GM19240 (cell line): Measurements from ENCODE around the gene PLXNA4.

Source experiments
- DNase-seq: peaks from one replicate; pipeline ENCODE4 v3.0.0; 2011; ENCODE audit warnings: low spot score; ENCODE audit not compliant: insufficient read length

Gene PLXNA4

DNA sequence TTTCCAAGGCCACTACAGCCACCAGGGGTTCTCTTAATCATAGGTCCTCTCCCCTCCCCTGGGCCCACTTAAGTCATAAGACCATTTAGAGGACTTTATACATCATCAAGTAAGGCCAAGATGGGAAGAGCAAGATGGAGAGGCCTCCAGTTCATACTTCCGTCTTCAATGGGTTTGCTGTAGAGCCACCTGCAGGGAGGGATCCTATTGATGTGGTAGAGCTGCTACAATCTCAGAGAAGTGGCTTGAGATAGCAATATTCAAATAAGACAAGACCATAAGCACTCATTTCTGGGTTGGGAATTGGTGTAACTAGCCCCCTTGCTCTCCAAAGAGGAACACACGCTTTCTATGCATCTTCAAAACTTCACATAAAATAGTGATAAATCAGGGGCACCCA, 214.2 kb downstream of the PLXNA4 start:
- no peak for DNase-seq

DNA sequence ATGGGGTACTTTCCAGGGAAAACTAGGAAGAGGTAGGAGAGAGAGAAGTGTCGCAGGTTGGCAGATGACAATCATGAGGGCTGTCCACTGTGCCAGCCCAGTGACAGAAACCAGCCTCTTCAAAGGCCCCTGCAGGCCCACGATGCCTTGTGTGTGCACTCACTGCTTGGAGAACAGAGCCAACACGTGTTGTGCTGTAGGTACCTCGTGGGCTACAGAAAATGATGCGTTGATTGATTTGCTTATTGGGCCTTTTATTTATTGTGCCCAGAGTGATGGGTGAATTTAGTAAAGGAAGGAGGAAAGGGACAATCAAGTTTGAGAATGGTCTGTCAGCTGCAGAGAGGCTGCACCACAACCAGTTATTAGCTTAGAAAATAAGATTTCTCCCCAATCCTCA, 215.1 kb downstream of the PLXNA4 start:
- DNase-seq = no peak

DNA sequence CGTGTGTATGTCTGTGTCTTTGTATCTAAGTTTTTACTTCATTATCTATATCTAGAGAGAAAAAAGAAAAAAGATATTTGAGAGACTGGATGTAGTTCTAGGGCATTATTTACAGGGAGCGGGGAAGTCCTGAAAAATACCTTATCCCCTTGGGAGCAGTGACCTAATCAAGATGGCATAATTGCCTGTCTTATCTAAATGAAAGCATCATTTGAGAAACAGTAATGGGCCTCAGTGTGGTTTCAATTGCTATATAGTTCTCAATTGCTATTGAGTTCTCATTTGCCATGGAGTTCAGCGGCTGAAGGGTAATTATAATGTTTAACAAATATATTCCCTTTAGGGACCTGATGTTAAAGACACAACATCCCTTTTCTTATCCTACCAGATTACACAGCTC, 216.5 kb downstream of the PLXNA4 start:
- no peak for DNase-seq

DNA sequence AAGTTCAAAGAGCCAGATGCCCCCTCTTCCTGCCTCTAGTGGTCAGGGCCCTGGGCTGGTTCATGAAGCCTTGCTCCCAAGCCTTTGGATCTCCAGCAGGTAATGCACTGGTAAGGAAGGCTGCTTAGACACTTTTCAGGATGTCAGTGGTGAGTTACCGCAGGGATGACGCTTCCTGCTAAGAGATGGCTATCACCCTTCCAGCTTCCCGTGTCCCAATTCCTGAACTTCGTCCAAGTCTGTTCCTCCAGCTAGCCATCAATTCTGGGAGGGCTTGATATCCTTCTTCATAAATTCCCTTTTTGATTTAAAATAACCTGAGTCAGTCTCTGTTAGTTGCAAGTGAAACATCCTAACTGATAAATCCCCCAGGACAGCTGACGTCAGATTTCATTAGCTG, 221.2 kb downstream of the PLXNA4 start:
- no peak for DNase-seq

DNA sequence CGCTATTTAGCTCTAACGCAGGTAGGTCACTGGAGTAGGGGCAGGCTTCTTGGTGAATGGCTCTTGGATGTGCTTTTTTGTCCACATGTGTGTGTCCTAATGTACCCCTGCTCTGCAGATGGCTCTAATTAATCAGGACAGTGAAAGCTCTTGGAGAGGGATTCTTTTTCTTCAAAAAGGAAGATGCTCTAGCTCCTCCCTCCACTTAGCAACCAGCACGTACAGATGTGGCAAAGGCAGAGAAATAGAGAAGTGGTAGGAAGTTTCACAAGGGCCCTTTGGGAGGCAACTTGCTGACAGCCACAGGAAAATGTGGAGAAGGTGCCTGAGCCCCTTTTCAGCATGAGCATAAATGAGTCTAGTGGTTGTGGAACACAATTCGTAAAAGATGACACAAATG, 221.7 kb downstream of the PLXNA4 start:
- DNase-seq = no peak

DNA sequence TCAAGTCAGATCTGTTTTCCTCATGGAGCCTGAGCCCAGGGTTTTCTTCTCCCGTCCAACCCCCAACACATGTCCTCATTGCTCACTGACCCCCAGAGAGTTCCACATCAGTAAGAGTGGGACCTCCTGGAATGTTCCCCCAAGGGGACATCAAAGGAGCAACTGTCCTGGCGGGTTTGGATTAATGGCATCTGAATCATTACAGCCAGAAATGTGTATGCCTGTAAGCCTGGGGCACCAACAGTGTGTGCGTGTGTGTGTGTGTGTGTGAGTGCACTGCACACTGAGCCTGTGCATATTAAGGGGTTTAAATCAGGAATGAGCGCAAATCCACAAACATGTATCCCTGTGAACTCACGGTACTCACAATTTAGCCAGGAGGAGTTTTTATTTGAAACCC, 222.3 kb downstream of the PLXNA4 start:
- DNase-seq = no peak

DNA sequence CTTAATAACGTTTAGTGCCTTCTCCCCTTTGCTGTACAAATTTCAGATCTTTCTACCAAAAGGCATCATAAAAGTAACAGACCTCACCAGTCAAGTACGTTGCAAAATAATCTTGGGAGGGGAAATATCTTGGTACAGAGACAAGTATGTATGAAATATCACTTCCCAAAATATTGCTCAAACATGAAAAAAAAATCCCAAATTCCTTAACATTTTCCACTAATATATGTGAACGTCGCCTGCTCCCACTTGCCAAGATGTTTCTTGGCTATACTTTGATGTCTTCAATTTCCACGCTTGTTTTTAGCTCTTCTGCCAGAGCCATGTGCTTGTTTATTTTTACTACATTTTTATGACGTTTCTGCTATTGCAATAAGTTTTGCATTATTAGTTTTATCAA, 223.5 kb downstream of the PLXNA4 start:
- no peak for DNase-seq

DNA sequence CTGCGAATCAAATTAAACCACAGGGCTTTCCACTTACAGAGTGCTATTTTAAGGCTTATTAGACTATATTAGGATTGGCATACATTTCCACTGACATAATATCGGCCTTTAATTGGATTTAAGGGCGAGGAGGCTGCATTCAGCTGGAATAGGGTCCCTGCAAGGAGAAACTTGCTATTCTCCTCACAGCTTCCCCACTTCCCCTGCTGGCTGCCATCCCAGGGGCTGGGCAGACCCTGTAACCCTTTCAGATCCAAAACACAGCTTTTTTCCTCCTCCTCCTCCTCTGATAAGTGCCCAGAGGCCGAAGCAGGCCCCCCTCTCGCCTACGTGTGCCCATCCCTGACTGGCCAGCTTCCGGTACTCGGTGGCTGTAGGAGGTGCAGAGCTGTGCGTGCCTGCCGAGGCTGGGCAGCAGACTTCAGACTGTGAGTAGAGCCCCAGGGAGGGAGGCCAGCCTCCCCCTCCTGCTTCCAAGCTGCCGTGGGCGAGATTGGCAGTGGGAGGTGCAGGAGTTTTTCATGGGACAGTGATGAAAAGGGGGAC, 224.2 kb downstream of the PLXNA4 start:
- DNase-seq = no peak

DNA sequence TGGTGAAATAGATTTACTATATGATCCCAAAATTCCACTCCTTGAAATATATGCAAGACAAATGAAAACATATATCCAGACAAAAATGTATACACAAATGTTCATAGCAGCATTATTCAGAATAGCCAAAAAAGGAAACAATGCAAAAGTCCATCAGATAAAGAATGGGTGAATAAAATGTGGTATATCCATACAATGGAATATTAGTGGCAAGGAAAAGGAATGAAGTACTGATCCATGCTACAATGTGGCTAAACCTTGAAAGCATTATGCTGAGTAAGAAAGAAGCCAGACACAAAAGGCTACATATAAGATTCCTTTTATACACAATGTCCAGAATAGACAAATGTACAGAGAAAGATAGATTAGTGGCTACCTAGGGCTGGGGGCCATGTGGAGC, 225.5 kb downstream of the PLXNA4 start:
- no peak for DNase-seq

DNA sequence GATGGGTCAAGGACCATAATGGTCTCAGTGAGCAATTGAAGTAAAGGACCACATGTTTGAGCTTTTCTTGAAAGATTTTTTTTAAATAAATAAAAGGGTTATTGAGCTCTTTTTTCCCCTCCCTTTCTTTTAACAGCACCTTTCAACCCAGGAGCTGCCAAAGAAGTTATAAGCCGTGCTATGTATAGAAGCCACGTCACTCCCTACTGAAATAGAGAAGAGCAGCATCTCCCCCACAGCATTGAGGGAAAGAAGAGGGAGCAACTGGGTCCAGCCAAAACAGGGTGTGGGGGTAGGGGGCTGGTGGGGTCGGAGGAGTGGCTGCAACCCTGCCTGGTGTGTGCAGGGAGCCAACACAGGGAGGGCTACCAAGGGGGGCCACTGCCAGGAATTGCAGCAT, 227.2 kb downstream of the PLXNA4 start:
- DNase-seq = no peak

DNA sequence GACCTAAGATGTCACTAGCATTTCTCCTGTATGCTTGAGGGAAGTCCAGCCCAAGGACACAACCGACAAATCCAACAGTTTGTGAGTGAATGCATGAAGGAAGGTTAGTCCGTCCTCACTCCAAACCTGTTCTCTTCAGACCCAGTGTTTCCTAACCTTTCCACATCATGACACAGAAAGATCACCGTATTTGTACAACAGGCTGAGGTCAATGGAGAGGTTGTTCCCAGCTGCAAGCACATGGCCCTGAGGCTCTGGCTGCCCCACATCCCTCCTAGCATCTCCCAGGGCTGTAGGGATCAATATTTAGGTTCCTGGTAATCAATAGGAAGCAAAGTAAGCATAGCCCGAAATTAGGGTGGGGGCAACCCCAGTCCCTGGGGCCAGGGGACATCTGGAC, 227.9 kb downstream of the PLXNA4 start:
- no peak for DNase-seq

DNA sequence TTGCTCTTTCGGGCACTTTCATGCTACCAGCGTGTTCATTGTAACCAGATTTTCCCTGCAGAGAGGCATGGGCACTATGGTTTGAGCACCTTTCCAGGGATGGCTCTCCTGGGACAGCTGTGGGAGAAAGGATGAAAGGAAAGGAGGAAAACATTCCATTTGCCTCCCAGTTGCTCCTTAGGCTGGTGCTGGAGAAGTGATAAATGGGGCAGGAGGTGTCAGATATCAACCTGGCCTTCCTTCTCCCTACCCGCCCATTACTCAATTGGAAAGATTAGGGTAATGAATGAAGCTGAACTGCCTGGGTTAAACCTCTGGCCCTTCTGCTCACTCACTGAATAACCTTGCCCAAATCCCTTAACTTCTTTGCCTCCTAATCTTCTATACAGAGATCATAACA, 228.4 kb downstream of the PLXNA4 start:
- DNase-seq = no peak

DNA sequence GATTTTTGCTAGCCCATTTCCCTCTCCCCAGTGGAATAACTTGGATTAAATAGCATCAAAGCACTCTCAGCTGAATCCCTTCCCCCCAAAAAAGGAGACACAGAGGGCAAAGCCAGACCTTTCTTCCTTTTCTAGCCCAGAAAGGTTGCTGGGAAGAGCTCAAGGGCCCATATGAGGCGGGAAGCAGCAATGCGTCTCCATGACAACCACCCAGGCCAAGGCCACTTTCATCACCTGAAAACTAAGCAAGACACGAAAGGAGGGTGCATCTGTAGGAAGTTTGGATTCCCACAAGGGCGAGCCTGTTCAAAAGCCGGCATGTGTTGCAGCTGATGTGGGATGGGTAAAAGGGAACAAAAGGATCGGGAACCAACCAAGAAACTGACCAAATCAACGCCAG, 229.1 kb downstream of the PLXNA4 start:
- DNase-seq = no peak

DNA sequence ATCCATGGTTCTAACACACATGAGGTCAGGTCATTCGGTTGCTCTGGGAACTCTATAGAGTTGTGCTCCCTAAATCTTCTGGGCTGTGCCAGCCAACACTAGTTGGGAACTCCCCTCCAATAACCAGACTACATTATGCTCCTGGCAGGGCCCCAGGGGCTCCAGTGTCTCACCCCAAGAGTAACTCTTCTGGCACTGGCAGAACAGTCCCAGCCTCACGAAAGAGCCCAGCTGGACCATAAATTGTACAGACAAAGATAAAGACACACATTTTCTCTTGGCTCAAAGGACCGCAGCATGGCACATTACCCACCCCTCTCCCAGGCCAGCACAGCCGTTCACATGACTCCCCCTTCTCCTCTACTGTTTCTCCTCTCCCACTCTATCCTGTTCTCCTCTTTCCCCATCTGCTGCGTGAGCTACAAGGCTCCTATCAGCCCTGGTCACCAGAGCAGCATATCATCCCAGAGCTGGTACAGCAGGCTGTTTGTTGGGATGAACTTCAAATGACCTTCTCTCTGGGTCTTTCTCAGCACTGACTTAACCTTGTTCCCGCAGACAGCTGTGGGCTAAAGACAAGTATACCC, 230.6 kb downstream of the PLXNA4 start:
- no peak for DNase-seq

DNA sequence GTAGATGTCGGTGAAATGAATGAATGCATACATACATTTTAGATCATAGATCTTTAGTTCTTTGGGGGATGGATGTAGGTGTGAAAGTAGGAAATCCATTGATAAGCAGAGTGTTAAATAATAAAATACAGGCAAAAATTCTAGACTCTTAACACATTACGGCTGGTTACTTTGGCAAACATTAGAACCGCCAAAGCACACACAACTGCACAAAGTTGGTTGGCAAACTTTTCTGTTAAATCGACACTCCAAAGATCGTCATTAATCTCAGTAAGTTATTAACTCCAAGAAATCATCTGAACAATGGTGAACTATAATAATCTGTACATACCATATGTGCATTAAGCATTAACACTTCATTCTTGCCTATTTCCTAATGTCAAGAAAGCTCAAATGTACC, 231.2 kb downstream of the PLXNA4 start:
- no peak for DNase-seq

DNA sequence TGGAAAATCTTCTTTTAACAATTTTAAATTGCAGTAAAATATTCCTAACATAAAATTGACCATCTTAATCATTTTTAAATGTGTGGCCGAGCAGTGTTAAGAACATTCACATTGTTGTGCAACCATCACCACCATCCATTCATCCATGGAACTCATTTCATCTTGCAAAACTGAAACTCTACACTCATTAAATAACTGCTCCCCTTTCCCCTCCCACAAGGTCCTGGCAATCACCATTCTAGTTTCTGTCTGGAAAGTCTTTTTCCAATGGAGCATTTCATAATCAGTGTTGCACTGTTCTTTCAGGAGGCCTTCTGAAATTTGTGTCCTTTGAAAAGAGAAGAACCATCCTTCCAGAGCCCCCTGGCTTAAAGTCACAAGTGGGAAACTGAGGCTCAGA, 233.1 kb downstream of the PLXNA4 start:
- no peak for DNase-seq

DNA sequence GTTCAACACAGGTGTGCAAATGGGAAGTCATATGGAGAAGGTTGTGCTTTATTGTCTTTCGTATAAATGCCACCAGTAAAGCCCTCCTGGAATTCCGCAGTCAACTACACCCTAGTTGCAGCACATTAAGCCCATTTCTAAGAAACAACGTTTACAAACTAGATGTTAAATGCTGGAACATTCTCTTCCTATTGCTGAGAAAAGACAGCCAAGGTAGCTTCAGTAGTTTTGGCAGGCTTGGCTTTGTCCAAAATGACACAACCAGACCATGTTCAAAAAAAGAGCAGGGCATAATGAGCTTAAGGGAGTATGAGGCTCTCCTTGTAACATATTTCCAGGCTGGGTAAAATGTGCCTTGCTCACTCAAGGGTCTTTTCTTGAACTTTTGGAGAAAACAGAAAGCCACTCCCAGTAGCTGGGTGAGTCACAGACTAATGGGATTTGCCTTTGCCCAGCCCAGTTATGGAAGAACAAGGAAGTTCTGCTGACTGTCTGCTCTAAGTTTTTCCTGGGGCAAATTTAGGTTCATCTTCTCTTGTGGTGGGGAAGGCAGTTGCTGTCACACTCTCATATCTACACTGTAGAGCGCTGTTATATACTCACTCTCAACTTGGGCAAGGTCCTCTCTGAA, 238.7 kb downstream of the PLXNA4 start:
- DNase-seq = no peak

DNA sequence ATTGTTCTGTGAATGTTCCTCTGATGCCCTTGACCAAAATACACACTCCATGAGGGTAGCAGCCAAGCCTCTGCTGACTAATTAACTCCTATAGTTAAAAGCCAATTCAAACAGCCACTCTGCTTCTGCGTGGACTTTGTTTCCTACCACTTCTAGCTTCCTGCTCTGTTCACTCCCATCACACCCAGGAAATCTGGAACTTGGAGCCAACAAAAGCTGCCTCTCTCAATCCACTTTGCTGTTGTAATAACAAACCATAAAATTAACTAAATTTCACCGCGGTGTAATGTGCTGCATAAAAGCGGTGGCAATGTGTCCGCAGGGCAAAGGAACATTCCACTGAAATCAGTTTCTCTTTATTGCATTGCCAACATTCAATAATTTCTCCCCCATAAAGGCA, 239.5 kb downstream of the PLXNA4 start:
- DNase-seq = no peak

DNA sequence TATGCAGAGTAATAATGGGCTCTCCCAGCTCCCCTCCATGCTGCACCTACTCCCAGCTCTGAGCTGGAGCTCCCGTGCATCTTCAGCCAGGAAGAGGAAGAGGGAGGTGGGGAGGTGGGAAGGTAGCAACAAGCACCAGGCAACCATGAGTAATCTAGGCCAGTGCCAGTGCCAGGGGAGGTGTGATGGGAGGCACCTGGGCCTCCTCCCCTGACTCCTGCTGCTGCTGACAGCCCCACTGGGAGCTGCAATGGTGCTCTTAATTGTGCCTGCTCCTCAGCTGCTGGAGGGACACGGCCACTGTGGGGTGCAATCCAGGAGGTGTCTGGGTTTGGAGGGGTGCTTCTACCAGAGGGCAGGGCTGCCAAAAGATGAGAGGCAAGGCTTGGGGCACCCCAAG, 243.0 kb downstream of the PLXNA4 start:
- no peak for DNase-seq

DNA sequence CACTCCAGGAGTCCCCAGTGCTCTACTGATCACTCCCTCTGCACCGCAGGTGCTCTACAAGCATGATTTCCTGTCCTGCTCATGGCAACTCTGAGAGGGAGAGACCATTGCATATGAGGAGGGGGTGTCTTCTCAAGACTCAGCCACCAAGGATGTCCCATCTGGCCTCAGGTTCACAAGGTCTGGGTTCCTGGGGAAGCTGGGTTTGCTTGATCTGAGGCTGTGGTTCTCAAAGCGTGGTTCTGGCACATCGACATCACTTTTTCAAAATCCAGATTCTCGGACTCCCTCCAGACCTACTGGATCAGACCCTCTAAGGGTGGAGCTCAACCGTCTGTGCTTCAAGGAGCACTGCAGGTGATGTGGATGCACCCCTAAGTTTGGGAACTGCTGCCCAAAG, 247.5 kb downstream of the PLXNA4 start:
- DNase-seq = no peak

DNA sequence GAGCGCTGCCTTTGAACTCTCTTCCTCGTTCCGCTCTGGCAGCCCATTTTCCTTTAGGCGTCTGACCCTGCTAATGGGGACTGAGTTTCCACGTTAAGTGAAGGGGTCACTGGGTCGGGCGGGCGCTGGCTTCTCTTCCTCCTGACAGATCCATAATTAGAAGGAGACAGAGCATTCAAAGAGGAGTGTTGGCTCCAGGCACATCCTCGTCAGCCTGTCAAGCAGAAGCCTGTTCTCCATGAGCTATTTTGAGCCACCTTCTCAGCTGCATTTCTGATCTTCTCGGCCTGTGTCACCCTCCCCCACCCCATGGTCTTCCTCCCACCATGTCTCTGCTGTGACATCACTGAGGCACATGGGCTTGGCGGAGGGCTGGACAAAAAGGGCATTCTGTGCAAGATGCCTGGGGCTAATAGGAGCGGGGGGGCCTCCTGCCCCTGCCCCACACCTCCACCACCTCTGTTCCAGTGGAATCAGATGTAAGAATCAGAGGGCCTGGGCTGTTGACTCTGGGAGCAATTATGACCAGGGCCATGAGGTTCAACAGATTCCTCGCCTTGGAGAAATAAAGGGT, 248.1 kb downstream of the PLXNA4 start:
- no peak for DNase-seq

DNA sequence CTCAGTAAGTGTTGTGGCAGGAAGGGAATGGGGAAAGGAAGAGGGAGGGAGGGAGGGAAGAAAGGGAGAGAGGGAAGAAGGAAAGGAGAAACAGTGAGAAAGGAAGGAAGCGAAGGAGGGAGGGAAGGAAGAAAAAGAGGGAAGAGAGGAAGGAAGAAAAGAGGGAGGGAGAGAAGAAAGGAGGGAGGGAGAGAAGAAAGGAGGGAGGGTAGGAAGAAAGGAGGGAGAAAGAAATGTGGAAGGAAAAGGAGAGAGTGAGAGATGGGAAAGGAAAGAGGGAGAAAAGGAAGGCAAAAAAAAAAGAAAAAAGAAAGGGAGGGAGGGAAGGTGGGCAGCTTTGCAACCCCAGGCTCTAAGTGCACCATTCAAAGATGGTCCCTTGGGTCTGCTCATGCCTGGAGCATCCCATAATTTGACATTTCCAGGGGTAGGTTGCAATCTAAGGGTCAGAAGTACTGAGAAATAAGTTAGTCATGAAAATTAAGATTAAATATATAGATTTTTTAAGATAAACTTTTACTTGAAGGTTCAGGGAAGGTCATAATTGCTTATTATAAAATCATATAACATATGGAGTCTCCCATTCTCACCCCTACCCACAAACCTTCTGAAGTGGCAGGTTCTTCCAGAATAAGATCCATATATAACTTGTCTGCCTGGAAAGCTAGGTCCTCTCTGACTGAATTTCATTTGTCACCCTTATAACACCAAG, 249.2 kb downstream of the PLXNA4 start:
- no peak for DNase-seq

DNA sequence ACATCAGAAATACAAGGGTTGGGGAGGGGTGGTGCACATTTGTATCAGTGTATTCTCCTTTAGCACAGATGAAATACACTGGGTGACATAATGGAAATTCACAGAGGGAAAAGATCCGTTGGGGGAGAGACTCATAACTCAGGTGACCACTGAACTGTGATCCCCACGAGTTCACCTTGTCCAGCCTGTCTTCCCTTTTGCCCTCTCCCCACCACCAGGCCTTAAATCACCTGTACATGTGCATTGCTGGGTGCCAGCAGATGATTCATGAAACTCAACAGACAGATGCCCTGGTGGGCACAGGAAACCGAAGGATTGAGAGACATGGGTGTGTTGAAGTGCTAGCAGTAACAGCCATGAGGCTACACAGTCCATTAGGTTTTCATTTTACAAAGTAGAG, 253.3 kb downstream of the PLXNA4 start:
- no peak for DNase-seq
